T-helper 17 cell (primary cell): ENCODE measurements around the gene ADAP2. TPM values are rescaled to one million over a fixed set of nuclear protein-coding genes. Genes with fewer than 3 reads are reported as not detected.
"Not testable (repeated sequence)": the region's sequence is repeated elsewhere in the genome, so short reads cannot be mapped to it uniquely, and the experiment has no call there.

Experiments used
- ATAC-seq: fragments of 150-1000 bp; cut with Tn5 transposase; 2 replicates; pipeline ENCODE4 v1.10.0; 2021; ENCODE audit warnings: mild to moderate bottlenecking, moderate library complexity
- DNase-seq, 3 donors: peaks; one replicate each; pipeline versions ENCODE4 v3.0.0 to v3.0.0-alpha.2; 2020 to 2021
- H3K9me3 ChIP-seq: one replicate; pipeline ENCODE4 v1.7.0; 2013; ENCODE audit warnings: low read length, mild to moderate bottlenecking; ENCODE audit not compliant: control insufficient read depth, poor library complexity, severe bottlenecking
- H3K27ac Mint-ChIP-seq: one replicate; pipeline ENCODE4 v1.8.0; 2022; ENCODE audit warnings: mild to moderate bottlenecking, moderate library complexity, mixed read lengths
- H3K27me3 Mint-ChIP-seq: one replicate; pipeline ENCODE4 v1.8.0; 2022; ENCODE audit warnings: mixed read lengths
- H3K36me3 Mint-ChIP-seq: one replicate; pipeline ENCODE4 v1.8.0; 2022; ENCODE audit warnings: low read depth, mixed read lengths
- H3K4me1 Mint-ChIP-seq: one replicate; pipeline ENCODE4 v1.8.0; 2022; ENCODE audit warnings: mild to moderate bottlenecking, mixed read lengths
- H3K4me3 Mint-ChIP-seq: one replicate; pipeline ENCODE4 v1.8.0; 2022; ENCODE audit warnings: mild to moderate bottlenecking, moderate library complexity, mixed read lengths
- total RNA-seq, 4 donors: library from RNA in 2 of 4; stranded (reverse) in 2 of 4; gene quantifications; one replicate each; pipeline ENCODE4 v1.2.3 and lab custom pipeline; 2022 to 2026

The ADAP2 gene, protein sequence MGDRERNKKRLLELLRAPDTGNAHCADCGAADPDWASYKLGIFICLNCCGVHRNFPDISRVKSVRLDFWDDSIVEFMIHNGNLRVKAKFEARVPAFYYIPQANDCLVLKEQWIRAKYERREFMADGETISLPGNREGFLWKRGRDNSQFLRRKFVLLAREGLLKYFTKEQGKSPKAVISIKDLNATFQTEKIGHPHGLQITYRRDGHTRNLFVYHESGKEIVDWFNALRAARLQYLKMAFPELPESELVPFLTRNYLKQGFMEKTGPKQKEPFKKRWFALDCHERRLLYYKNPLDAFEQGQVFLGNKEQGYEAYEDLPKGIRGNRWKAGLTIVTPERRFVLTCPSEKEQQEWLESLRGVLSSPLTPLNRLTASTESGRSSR
- total RNA-seq, result 1 to 10 TPM in 1 of 2 donors, under 1 TPM in 1; 0.42 to 1.1 TPM
- total RNA-seq (lab: John Stamatoyannopoulos, UW), result 0.53 to 0.70 reads per million in 2 donors

DNA sequence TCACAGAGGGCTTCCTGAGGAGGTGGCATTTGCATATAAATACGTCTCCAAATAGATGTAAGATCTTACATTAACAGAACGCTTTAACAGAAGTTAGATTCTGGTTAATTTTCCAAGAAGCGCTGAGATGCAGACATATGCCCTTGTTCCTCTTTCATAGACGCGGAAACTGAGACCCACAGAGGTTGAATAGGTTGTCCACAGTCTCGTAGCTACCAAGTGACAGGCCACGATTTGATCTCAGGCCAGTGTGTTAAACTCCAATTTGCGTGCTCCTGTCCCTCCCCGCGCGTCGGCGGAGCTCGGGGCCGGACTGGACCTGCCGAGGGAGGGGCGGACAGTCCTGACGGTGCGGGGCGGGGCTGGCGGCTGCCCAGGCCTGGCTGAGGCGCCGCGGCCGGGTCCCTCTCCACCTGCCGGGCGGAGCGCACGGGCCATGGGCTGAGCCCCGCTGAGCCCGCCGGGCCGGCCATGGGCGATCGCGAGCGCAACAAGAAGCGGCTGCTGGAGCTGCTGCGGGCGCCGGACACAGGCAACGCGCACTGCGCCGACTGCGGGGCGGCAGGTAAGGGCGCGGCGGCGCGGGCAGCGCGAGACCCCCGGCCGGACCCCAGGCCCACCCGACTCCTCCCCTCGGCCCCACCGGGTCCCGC lies at the start of gene ADAP2:
Gene ADAP2 (plus strand): TSS at position 402 of the 653 bp plus-strand sequence. CDS start 70 bp downstream, at position 472.
- Mint-ChIP-seq H3K4me3 (peak within 1 kb of the TSS; percentile 87), H3K36me3 (peaks cover 4% of the 10 kb centered on the region), H3K4me1 (peaks cover 11% of the 10 kb centered on the region), H3K27ac (no peak within 1 kb of the TSS), H3K27me3 (peaks cover 50% of the 10 kb centered on the region)
- no peak for ATAC-seq
- no peaks in the 10 kb centered on the region for H3K9me3 ChIP-seq
- DNase-seq, result no peak

DNA sequence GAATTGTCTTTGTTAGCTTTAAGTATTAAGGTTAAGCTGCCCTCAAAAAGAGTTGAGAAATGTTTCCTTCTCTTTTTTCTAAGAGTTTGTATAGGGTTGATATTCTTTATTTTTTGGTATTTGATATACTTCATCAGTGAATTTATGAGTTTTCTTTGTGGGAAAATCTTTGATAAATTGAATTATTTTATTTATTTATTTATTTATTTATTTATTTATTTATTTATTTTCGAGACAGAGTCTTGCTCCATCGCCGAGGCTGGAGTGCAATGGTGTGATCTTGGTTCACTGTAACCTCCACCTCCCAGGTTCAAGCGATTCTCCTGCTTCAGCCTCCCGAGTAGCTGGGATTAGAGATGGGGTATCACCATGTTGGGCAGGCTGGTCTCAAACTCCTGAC lies 35.6 kb upstream of the ADAP2 start:
- Mint-ChIP-seq H3K36me3 (no peaks in the 10 kb centered on the region), H3K27me3 (no peaks in the 10 kb centered on the region), H3K27ac (no peak overlapping the region), H3K4me3 (no peak overlapping the region), H3K4me1 (no peaks in the 10 kb centered on the region)
- no peak for DNase-seq
- ATAC-seq, result no peak
- H3K9me3 ChIP-seq, result no peaks in the 10 kb centered on the region

DNA sequence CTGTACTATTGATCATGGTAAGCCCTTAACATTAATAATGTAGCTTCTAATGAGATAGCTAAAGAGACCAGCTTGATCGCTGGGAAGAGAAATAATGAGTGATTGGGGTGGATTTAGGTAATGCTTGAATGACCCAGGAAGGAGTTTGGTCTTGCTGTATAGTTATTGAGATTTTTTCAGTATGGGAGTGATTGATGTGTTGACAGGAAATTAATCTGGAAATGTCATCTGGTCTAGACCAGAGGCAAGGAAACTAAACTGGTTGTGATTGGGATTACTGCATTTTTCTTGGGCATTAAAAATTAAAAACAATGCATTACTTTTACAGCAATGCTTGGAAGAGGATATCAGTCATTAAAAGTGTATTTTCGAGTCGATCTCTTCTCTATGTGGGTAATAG lies 27.5 kb upstream of the ADAP2 start:
- DNase-seq (no peak), ATAC-seq (no peak)
- H3K27ac Mint-ChIP-seq, result no peak overlapping the region
- H3K9me3 ChIP-seq, result no peaks in the 10 kb centered on the region
- H3K36me3 Mint-ChIP-seq, result no peaks in the 10 kb centered on the region
- no peak overlapping the region for H3K4me3 Mint-ChIP-seq
- H3K27me3 Mint-ChIP-seq, result no peaks in the 10 kb centered on the region
- peaks cover 4% of the 10 kb centered on the region for H3K4me1 Mint-ChIP-seq

DNA sequence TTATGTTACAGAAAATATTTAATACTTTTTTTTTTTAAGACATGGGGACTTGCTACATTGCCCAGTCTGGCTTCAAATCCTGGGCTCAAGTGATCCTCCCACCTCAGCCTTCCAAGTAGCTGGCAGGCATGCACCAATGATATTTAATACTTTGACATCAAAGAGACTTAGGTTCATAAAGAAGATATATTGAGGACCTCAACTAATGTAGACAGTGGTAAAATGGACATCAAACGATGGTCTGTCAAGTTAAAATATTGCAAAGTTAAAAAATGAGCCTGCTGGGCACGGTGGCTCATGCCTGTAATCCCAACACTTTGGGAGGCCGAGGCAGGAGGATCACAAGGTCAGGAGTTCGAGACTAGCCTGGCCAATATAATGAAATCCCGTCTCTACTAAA lies 24.4 kb upstream of the ADAP2 start:
- H3K4me3 Mint-ChIP-seq, result no peak overlapping the region

DNA sequence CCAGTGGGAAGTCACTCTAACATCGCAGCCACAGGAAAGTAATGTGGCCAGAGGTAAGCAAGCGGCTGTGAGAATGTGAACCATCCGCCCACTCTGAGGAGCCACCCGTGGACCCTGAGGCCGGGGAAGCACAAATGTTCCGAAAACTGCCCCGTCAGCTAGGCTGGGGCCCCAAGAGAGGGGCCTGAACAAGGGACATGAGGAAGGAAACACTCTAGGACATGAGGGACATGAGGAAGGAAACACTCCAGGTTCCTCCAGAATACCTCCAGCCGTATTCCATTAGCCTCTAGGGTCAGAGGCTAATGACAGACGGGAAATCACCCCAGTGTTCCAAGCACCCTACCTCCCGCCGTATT lies 16.0 kb upstream of the ADAP2 start:
- H3K27me3 Mint-ChIP-seq, result no peaks in the 10 kb centered on the region
- H3K9me3 ChIP-seq, result no peaks in the 10 kb centered on the region
- H3K4me1 Mint-ChIP-seq, result peaks cover 36% of the 10 kb centered on the region
- ATAC-seq, result peak; percentile 41
- H3K4me3 Mint-ChIP-seq, result peak overlapping the region; percentile 95
- H3K27ac Mint-ChIP-seq, result peak overlapping the region; percentile 99
- DNase-seq, result peak in 1 of 3 donors; percentile 5
- peaks cover 13% of the 10 kb centered on the region for H3K36me3 Mint-ChIP-seq

More for the DNA sequence above, 24.4 kb upstream of the ADAP2 start:
- Mint-ChIP-seq H3K27ac (no peak overlapping the region), H3K36me3 (peaks cover 6% of the 10 kb centered on the region), H3K4me1 (peaks cover 14% of the 10 kb centered on the region), H3K27me3 (no peaks in the 10 kb centered on the region)
- DNase-seq, result no peak
- H3K9me3 ChIP-seq, result no peaks in the 10 kb centered on the region
- no peak for ATAC-seq

DNA sequence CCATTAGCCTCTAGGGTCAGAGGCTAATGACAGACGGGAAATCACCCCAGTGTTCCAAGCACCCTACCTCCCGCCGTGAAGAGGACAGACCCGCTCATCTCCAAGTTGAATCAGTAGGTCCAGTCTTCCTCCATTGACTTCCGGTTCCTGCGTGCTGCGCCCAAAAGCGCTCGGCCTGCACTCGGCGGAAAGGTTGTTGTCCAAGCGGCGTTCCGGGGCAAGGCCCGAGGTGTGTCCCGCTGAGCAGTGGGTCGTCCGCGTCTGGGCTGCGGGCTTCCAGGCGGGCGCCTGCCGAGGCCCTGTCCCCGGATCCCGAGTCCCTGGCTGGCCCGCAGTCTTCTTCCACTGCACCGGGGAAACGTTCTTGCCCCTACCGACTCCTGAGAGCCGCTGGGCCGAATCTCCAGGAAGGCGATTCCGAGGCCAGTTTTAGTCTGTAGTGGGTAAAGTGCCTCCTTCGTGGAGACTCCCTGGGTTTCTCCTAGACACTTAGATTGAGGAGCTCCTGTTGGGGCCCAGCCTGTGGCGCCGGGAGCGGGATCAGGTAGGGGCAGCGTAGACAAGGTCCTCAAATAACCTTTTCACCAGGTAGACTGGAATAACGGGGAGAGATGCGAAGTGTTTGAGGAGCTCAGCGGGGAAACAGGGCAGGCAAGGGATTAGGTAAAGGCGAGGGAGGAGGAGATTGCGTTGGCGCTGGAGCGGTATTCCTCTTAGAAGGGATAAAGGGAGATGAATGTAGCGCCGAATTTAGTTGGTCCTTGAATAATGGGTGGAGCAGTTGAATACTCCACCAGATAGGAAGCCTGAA lies 15.4 kb upstream of the ADAP2 start, which contains the start of gene TEFM:
Gene TEFM (minus strand): TSS at position 138 of the 811 bp plus-strand sequence. CDS start 40 bp downstream, at position 98.
- H3K4me1 Mint-ChIP-seq, result peaks cover 33% of the 10 kb centered on the region
- no peaks in the 10 kb centered on the region for H3K27me3 Mint-ChIP-seq
- peak; percentile 96 for ATAC-seq
- DNase-seq, result peak; percentile 60 to 84 (median 67)
- peak within 1 kb of the TSS; percentile 95 for H3K4me3 Mint-ChIP-seq
- H3K27ac Mint-ChIP-seq, result peak within 1 kb of the TSS; percentile 99
- no peaks in the 10 kb centered on the region for H3K9me3 ChIP-seq
- peaks cover 11% of the 10 kb centered on the region for H3K36me3 Mint-ChIP-seq

DNA sequence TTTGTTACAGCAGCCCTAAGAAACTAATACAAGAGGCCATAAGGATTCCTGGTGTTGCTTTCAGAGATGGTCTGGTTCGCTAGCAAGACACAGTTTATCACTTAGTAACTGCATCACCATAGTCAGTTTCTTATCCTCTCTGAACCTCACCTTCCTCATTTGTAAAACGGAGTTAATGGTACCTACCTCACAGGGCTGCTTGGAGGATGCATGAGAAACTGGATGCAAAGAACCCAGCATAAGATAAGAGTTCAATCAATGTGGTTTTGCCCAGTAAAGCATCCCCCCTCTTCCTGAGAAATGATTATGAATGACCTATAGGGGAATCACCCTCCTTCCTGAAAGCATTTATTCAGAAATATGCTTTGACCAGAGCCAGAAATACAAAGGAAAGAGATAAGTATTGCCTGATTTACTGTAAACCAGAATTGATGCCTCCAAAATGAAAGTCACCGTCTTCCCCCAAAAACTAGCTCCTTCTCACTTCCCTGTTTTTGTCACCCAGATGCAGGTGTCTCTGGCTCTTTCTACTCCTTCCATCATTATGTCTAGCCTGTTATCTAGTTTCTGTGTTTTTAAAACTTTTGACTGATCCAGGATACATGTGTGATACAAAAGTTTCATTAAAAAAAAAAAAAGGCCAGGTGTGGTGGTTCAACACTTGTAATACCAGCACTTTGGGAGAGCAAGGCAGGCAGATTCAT lies 12.9 kb upstream of the ADAP2 start:
- no peak for DNase-seq
- H3K36me3 Mint-ChIP-seq, result peaks cover 3% of the 10 kb centered on the region
- H3K4me1 Mint-ChIP-seq, result peaks cover 19% of the 10 kb centered on the region
- no peaks in the 10 kb centered on the region for H3K27me3 Mint-ChIP-seq
- no peak overlapping the region for H3K4me3 Mint-ChIP-seq
- no peak for ATAC-seq
- H3K9me3 ChIP-seq, result no peaks in the 10 kb centered on the region
- H3K27ac Mint-ChIP-seq, result no peak overlapping the region

DNA sequence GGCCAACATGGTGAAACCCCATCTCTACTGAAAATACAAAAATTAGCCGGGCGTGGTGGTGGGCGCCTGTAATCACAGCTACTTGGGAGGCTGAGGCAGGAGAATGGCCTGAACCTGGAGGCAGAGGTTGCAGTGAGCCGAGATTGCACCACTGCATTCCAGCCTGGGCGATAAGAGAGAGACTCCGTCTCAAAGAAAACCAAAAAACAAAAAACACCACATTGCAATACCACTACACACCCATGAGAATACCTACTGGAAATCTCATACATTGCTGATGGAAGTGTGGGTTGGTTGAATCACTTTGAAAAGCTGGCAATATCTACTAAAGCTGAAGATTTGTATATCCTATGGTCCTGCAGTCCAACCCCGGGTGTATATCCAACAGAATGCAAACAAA lies 11.6 kb upstream of the ADAP2 start:
- not testable (repeated sequence) for H3K27me3 Mint-ChIP-seq, H3K4me3 Mint-ChIP-seq, H3K27ac Mint-ChIP-seq, ATAC-seq, DNase-seq, H3K9me3 ChIP-seq, H3K36me3 Mint-ChIP-seq
- peaks cover 16% of the 10 kb centered on the region for H3K4me1 Mint-ChIP-seq

DNA sequence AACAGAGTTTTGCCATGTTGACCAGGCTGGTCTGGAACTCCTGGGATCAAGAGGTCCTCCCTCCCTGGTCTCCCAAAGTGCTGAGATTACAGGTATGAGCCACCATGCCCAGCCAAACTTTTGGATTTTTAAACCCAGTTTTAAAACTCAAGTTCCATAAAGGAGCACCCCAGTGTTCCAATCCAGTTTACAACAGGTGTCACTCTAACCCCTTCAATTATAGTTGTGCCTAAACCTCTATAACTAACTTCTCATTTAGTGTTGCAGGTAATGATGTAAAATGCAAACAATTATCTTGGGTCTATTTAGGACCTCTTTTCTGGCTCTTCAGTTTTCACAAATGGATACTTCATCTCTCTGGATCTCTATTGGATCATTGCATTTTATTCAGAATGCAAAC lies 7.8 kb upstream of the ADAP2 start:
- no peak for DNase-seq
- Mint-ChIP-seq H3K36me3 (no peaks in the 10 kb centered on the region), H3K4me3 (no peak overlapping the region), H3K4me1 (peaks cover 2% of the 10 kb centered on the region), H3K27me3 (peaks cover 4% of the 10 kb centered on the region), H3K27ac (no peak overlapping the region)
- no peaks in the 10 kb centered on the region for H3K9me3 ChIP-seq
- ATAC-seq, result no peak

DNA sequence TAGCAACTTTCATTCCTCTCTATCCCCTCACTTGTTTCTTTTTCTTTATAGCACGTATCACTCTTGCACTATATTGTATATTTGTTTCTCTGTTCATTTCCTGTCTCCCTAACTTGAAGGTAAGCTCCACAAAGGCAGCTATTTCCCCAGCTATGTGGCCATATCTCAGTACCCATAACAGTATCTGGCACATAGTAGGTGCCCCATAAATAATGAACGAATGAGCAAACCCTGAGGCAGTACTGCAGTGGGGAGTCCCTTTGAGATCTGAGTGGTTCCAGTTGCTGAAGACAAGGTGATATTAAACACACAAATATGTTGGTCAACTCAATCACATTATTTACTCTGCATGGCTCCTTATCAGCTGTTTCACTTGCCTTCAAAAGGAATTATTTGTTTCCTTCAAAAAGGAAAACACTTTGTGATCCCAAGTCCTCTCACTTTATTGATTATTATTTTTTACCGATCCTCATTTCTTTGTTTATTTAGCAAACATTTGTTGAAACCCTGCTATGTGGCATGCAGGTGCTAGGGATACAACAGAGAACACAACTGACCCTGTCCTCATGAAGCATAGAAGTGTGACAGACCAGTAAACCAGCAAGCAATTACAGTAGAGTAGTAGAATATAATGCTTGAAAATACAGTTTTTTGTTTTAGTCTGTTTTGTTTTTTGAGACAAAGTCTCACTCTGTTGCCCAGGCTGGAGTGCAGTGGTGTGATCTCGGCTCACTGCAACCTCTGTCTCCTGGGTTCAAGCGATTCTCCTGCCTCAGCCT lies 5.7 kb upstream of the ADAP2 start:
- Mint-ChIP-seq H3K36me3 (no peaks in the 10 kb centered on the region), H3K4me1 (peaks cover 2% of the 10 kb centered on the region), H3K27ac (no peak overlapping the region), H3K27me3 (peaks cover 15% of the 10 kb centered on the region), H3K4me3 (no peak overlapping the region)
- no peak for ATAC-seq
- H3K9me3 ChIP-seq, result no peaks in the 10 kb centered on the region
- DNase-seq, result no peak

DNA sequence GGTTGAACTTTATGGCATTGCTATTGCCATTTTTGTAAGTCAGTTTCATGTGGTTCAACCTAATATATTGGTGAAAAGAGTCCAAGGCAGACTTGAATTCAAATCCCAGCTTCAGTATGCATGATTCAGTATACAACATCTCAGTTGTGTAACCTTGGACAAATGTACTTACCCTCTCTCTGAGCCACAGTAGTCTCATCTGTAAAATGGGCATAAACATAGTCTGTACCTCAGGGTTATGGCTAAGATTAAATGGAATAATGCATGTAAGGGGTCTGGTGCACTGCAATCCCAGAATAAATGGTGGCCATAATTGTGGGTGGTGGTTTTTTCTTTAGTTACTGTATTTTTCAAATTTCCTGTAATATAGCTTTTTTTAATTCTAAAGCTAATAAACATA lies 4.7 kb upstream of the ADAP2 start:
- H3K36me3 Mint-ChIP-seq, result no peaks in the 10 kb centered on the region
- H3K9me3 ChIP-seq, result no peaks in the 10 kb centered on the region
- DNase-seq (no peak), ATAC-seq (no peak)
- no peak overlapping the region for H3K27ac Mint-ChIP-seq
- peaks cover 20% of the 10 kb centered on the region for H3K27me3 Mint-ChIP-seq
- H3K4me3 Mint-ChIP-seq, result no peak overlapping the region
- H3K4me1 Mint-ChIP-seq, result peaks cover 4% of the 10 kb centered on the region

DNA sequence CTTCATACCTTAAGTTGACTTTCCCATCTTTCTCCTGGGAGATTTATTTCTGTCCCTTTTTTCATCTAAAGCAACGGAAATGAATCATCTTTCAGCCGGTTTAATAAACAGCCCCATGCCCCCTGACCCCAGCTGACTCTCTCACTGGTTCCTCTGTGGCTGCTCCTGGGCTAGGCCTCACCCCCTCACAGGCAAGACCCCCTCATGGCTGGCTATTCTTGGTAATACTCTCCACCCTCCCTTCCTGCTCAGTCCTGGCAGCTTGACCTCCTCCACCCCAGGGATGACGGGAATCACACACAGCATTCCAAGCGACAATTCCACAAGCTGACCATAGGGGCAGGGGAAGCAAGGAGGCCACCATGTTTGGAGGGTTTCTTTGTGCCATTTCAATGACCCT lies 1.5 kb upstream of the ADAP2 start:
- Mint-ChIP-seq H3K27ac (no peak overlapping the region), H3K27me3 (peaks cover 37% of the 10 kb centered on the region), H3K4me3 (no peak overlapping the region), H3K4me1 (peaks cover 11% of the 10 kb centered on the region), H3K36me3 (peaks cover 4% of the 10 kb centered on the region)
- no peaks in the 10 kb centered on the region for H3K9me3 ChIP-seq
- DNase-seq (no peak), ATAC-seq (no peak)
